Stomach smooth muscle (tissue), 2 donors: ENCODE data around the gene METTL21A.
A peak's percentile ranks its signal among the peaks of the same experiment; 100 is the strongest.

ENCODE experiments used
- H3K27ac ChIP-seq: one replicate; pipeline ENCODE4 v1.7.0; 2013; ENCODE audit warnings: mild to moderate bottlenecking, low read length, inconsistent platforms
- H3K27me3 ChIP-seq, 2 donors: one replicate each; pipeline ENCODE4 v1.7.0; 2013; ENCODE audit warnings: low read length in 2 of 2; ENCODE audit not compliant: insufficient read depth in 2 of 2, control insufficient read depth in 1 of 2
- H3K36me3 ChIP-seq, 2 donors: one replicate each; pipeline ENCODE4 v1.7.0; 2013; ENCODE audit warnings: low read length in 2 of 2; ENCODE audit not compliant: control insufficient read depth in 2 of 2, insufficient read depth in 2 of 2
- H3K4me1 ChIP-seq: one replicate; pipeline ENCODE4 v1.7.0; 2013; ENCODE audit warnings: low read length; ENCODE audit not compliant: control insufficient read depth, insufficient read depth
- H3K4me3 ChIP-seq, 2 donors: one replicate each; pipeline ENCODE4 v1.7.0; 2013; ENCODE audit warnings: low read length in 2 of 2
- H3K9ac ChIP-seq, 2 donors: one replicate each; pipeline ENCODE4 v1.7.0; 2013; ENCODE audit warnings: low read length in 2 of 2, mild to moderate bottlenecking in 1 of 2
- H3K9me3 ChIP-seq, 2 donors: one replicate each; pipeline ENCODE4 v1.7.0; 2013; ENCODE audit warnings: low read length in 2 of 2; ENCODE audit not compliant: control insufficient read depth in 2 of 2
- donor health status: healthy.
- donor health status: Pancreatic carcinoma.

The METTL21A gene

DNA sequence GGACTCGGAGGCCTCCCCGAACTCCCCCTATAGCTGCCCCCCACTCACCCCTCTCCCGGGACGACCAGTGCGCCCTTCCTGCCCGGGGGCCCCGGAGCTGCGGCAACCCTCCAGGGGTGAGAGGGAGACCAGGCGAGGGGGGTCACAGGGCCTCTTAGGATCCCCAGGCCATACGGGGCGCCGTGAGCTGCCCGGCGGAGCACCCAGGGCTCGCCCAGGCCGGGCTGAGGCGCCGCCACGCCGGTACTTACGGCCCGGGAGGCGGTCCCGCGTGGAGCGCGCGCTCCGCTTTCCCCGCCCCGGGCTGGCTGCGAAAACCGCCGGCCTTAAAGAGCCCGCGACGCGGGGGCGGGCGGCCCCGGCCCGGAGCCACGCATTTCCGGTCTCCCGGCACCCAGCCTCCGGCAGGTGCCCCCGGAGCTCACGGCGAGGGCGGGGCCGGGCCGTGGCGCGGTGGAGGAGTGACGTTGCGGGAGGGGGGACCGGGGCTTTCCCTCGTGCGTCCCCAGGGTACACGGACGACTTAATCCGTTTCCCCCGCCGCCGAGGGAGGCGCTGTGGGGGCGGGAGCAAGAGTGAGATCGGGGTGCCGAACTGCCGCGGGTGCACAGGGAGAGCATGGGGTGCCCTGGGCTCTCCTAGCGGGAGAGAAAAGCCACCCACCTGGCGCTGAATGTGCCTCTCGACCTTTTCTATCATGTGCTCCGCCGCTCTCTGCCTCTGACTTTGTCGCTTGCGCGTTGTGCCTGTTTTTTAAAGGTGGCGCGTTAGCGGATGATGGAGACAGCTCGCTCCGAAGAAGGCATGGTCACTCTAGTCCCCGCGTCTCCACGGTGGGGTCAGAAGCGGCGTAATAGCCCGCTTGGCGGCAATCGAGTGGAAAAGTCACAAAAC, at the start of gene METTL21A:
TSS of gene METTL21A (minus strand) at position 381 of the 894 bp plus-strand sequence. CDS start 1,019 bp downstream, outside the sequence.
- no peaks in the 10 kb centered on the region for H3K9me3 ChIP-seq
- H3K9ac ChIP-seq: peak within 1 kb of the TSS; percentile 81 to 91
- peak within 1 kb of the TSS; percentile 95 to 99 for H3K4me3 ChIP-seq

DNA sequence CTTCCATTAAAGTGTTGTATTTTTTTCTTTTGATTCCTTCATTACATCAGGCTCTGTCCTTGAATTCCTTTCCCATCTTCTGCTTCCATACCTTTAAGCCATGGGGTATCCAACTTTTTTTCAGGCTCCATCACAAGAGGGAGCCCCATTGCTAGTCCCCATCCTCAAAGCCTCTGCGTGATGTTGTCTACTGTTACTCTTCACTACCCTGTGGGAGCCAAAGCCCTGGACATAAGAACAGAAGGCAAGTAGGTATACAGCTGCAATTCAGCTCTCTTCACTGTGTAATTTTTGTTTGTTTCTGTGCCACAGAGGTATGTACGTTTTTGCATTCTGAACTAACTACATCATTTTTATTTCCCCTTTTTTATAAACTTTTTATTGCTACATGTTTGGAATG, 49.6 kb upstream of the METTL21A start:
- Histone ChIP-seq H3K9me3 (no peaks in the 10 kb centered on the region), H3K27me3 (peaks cover 0 to 6% of the 10 kb centered on the region in 2 donors), H3K4me1 (no peaks in the 10 kb centered on the region), H3K27ac (no peak overlapping the region), H3K4me3 (no peak overlapping the region), H3K9ac (no peak overlapping the region), H3K36me3 (no peaks in the 10 kb centered on the region)

More for the DNA sequence above, at the start of gene METTL21A:
- Histone ChIP-seq H3K27me3 (no peaks in the 10 kb centered on the region), H3K4me1 (peaks cover 15% of the 10 kb centered on the region), H3K27ac (peak within 1 kb of the TSS; percentile 80), H3K36me3 (peaks cover 0 to 9% of the 10 kb centered on the region in 2 donors)

DNA sequence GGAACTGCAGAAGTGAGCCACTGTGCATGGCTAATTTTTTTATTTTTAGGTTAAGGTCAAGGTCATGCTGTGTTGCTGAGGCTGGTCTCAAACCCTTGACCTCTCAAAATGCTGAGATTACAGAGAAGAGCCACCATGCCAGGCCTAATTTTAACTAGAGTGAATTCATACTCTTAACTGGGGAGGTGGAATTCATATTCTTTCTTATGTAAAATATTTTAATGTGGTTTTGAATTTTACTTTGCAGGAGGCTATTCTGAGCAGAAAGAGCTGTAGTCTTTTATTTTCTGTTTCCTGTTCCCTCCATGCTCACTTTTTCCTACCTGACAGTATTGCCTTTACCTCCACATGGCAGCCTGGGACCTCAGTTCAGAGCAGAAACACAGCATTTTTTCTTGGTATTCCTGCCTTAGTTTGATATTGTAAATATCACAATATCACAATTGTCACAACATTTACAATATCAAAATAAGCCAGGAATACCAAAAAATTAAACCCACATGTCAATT, 49.1 kb upstream of the METTL21A start:
- H3K27ac ChIP-seq: no peak overlapping the region
- H3K27me3 ChIP-seq: peaks cover 0 to 2% of the 10 kb centered on the region in 2 donors
- no peak overlapping the region for H3K9ac ChIP-seq
- no peaks in the 10 kb centered on the region for H3K4me1 ChIP-seq
- no peak overlapping the region for H3K4me3 ChIP-seq
- H3K36me3 ChIP-seq: no peaks in the 10 kb centered on the region
- H3K9me3 ChIP-seq: no peaks in the 10 kb centered on the region

DNA sequence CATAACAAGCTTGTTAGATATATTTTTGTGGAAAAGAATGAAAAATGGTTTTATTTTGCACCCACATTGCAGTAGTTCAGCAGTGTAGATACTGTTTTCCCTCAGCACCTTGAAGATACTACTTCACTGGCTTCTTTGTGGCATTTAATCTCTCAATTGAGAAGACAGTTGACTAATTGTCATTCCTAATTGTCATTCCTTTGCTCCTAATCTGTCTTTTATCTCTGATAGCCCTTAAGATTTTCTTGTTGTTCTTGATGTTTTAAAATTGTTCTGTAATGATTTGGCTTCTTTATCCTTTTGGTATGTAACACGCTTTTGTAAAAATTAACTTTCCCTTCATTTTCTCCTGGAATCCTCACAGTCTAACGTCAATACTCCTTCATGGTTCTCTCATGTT, 48.2 kb upstream of the METTL21A start:
- no peaks in the 10 kb centered on the region for H3K27me3 ChIP-seq
- H3K4me3 ChIP-seq: no peak overlapping the region
- H3K9me3 ChIP-seq: no peaks in the 10 kb centered on the region
- H3K36me3 ChIP-seq: no peaks in the 10 kb centered on the region
- no peaks in the 10 kb centered on the region for H3K4me1 ChIP-seq
- no peak overlapping the region for H3K27ac ChIP-seq
- no peak overlapping the region for H3K9ac ChIP-seq

DNA sequence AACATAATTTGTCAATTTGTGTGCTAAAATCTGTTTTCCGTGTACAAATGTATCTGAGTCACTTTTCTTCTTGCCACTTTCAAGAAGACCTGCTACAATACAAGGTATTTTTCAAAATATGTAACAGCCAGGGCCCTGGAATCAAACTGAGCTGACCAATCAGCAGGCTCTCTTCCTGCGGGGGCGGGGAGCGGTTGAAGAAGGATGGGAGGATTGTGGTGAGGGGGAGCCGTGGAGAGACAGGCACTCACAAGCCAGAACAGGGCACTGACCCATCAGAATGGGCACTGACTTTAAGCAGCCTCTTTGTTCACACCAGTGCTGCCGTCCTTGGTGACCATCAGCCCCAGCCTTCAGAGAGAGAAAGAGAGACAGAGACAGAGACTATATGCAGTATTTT, 45.7 kb upstream of the METTL21A start:
- Histone ChIP-seq H3K4me3 (no peak overlapping the region), H3K9ac (no peak overlapping the region), H3K27ac (no peak overlapping the region)

DNA sequence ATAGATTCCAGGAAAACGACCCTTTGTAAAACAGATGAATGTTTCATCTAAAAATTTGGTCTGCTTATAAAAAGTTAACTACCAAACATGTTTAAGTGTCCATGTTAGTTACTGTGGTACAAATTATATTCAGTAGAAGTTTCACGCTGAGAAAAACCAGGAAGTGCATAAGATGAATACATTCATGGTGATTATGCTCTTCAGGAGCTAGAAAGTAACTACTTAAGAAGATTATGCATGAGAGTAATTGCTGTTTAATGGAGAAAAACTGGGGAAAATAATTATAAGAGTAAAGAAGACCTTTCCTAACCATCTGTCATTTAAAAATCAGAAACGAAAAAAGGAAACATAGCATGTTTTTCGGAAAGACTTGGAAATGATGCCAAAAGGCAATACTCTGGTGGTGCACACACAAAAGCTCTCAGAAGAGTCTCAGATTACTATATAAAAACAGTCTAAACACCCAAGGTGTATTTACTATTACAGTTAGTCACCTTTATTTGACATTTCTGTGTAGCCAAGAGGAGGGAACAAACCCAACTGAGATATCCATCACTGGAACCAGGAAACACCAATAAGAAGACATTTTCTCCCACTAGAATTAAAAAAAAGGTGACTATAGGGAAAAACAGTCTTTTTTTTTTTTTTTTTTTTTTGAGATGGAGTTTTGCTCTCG, 38.8 kb upstream of the METTL21A start:
- no peaks in the 10 kb centered on the region for H3K36me3 ChIP-seq
- no peaks in the 10 kb centered on the region for H3K9me3 ChIP-seq
- H3K9ac ChIP-seq: no peak overlapping the region
- peaks cover 0 to 2% of the 10 kb centered on the region in 2 donors for H3K27me3 ChIP-seq
- H3K4me3 ChIP-seq: no peak overlapping the region
- no peak overlapping the region for H3K27ac ChIP-seq
- no peaks in the 10 kb centered on the region for H3K4me1 ChIP-seq

More for the DNA sequence above, 45.7 kb upstream of the METTL21A start:
- no peaks in the 10 kb centered on the region for H3K4me1 ChIP-seq
- H3K27me3 ChIP-seq: no peaks in the 10 kb centered on the region
- H3K9me3 ChIP-seq: no peaks in the 10 kb centered on the region
- H3K36me3 ChIP-seq: no peaks in the 10 kb centered on the region

DNA sequence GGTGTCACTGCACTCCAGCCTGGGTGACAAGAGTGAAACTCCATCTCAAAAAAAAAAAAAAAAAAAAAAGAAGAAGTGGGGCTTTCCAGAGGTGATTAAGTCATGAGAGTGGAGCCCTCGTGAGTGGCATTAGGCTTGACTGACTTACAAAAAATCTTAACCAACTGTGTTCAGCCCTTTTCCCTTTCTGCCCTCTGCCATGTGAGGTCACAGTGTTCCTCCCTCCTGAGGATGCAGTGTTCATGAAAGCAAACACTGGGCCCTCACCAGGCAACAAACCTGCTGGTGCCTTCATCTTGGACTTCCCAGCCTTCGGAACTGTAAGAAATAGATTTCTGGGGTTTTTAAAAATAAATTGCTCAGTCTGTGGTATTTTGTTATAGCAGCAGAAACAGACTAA, 37.0 kb upstream of the METTL21A start:
- no peak overlapping the region for H3K9ac ChIP-seq
- H3K36me3 ChIP-seq: no peaks in the 10 kb centered on the region
- peaks cover 0 to 2% of the 10 kb centered on the region in 2 donors for H3K27me3 ChIP-seq
- H3K9me3 ChIP-seq: no peaks in the 10 kb centered on the region
- no peak overlapping the region for H3K4me3 ChIP-seq
- no peaks in the 10 kb centered on the region for H3K4me1 ChIP-seq
- no peak overlapping the region for H3K27ac ChIP-seq

DNA sequence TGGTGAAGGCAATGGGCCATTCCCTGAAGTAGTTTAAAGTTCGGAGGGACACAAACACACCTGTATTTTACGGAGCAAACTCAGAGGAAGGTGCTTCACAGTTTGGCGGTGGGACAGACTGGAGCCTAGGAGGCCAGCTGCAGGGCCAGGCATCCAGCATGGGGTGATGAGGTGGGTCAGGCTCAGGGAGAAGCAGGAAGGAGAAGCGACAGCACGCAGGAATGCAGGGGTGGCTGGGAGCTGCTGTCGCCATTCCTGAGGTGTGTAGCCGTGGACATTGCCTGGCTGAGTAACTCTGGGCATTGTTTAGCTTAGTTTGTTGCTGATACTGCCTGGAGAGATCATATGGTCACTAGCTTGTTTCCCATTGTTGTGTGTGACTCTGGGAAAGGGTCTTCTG, 35.8 kb upstream of the METTL21A start:
- no peaks in the 10 kb centered on the region for H3K36me3 ChIP-seq
- no peaks in the 10 kb centered on the region for H3K9me3 ChIP-seq

DNA sequence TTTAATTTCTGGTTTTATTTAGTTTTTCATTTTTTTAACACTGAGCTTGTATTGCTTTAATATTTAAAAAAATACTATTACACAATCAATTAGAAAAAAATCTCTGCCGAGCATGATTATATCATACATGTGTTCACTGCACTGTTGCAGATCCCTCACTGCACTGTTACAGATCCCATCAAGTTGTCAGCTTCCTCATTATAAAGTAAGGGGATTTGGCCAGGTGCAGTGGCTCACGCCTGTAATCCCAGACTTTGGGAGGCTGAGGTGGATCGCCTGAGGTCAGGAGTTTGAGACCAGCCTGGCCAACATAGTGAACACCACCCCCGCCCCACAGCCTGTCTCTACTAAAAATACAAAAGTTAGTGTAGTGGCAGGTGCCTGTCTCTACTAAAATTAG, 33.0 kb upstream of the METTL21A start:
- H3K9ac ChIP-seq: no peak overlapping the region
- H3K4me3 ChIP-seq: no peak overlapping the region
- no peaks in the 10 kb centered on the region for H3K36me3 ChIP-seq
- H3K27me3 ChIP-seq: peaks cover 0 to 2% of the 10 kb centered on the region in 2 donors
- no peaks in the 10 kb centered on the region for H3K4me1 ChIP-seq
- H3K27ac ChIP-seq: no peak overlapping the region
- no peaks in the 10 kb centered on the region for H3K9me3 ChIP-seq

More for the DNA sequence above, 35.8 kb upstream of the METTL21A start:
- H3K4me3 ChIP-seq: no peak overlapping the region
- H3K27me3 ChIP-seq: peaks cover 0 to 2% of the 10 kb centered on the region in 2 donors
- no peak overlapping the region for H3K27ac ChIP-seq
- H3K9ac ChIP-seq: no peak overlapping the region
- H3K4me1 ChIP-seq: no peaks in the 10 kb centered on the region

DNA sequence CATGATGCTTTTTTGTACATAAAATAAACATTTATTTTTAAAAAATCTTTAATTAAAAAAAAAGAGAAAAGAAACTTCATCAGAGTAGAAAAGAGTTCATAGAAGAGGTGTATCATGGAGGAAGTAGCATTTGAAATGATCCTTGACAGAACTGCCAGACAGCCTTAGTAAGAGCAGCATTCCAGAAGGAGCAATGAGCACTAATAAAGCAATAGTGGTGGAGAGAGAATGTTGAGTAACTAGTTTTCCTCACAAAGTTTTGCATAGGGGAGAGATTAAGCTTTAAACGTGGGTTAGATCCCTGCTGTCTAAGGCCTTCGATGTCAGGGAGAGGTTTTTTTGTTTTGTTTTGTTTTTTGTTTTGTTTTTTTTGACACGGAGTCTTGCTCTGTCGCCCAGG, 29.8 kb upstream of the METTL21A start:
- H3K36me3 ChIP-seq: no peaks in the 10 kb centered on the region
- peaks cover 0 to 2% of the 10 kb centered on the region in 2 donors for H3K27me3 ChIP-seq
- no peak overlapping the region for H3K4me3 ChIP-seq
- H3K4me1 ChIP-seq: no peaks in the 10 kb centered on the region
- no peak overlapping the region for H3K27ac ChIP-seq
- H3K9me3 ChIP-seq: no peaks in the 10 kb centered on the region
- H3K9ac ChIP-seq: no peak overlapping the region
